ENCODE results near the gene NFXL1. TPM values are rescaled to one million over a fixed set of nuclear protein-coding genes. Genes with fewer than 3 reads are reported as not detected.

Gene NFXL1
- total and polyA plus RNA-seq, 10 of the 15 experiments (the other 5 are each of a cell fraction or from before 2014, with no cell fraction given): 8.1 to 16.5 (median 13.1) TPM

DNA sequence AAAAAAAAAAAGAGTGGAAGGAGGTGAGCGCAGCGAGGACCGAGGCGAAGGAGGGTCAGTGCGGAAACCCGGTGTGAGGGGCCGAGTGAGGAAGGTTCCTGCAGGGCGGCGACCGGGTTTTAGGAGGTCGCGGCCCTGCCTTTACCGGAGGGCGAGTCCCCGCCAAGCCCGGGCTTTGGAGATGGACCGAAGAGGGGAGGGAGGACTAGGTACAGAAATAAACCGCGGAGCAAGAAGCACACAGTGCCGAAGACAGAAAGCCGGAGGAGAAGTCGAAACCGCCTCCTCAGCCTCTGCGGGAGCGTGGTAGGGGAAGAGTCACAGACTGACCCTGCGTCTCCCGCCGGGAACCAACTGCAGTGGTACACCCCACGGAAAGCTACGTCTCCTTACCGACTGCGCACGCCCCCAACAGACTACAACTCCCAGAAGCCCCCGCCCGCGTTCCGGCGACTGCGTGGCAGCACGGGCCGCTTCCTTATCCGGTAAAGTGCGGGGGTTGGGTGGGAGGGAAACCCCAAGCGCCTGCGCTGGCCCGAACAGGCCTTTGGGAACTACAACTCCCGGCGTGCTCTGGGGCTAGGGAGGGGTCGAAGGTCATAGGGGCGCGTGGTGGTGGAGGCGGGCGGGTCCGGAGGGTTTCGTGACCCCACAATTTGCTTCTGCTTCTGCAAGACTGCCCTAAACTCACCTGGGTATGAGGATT is at the start of gene NFXL1 (continued):
- TF ChIP-seq, protein P1, sequence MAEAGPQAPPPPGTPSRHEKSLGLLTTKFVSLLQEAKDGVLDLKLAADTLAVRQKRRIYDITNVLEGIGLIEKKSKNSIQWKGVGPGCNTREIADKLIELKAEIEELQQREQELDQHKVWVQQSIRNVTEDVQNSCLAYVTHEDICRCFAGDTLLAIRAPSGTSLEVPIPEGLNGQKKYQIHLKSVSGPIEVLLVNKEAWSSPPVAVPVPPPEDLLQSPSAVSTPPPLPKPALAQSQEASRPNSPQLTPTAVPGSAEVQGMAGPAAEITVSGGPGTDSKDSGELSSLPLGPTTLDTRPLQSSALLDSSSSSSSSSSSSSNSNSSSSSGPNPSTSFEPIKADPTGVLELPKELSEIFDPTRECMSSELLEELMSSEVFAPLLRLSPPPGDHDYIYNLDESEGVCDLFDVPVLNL (IDR thresholded peaks at IDR 0.05; ENCODE audit: low read depth, low read length): no peak
- TF ChIP-seq PAX5 (IDR thresholded peaks at IDR 0.05; ENCODE audit: borderline replicate concordance, low read depth, low read length): no peak
- TF ChIP-seq, protein P2, sequence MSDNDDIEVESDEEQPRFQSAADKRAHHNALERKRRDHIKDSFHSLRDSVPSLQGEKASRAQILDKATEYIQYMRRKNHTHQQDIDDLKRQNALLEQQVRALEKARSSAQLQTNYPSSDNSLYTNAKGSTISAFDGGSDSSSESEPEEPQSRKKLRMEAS (IDR thresholded peaks at IDR 0.05; ENCODE audit: low read depth, low read length): peak; percentile 46; the same call in 1 of the 2 replicates
- no peak for TF ChIP-seq FOXK2 (IDR thresholded peaks at IDR 0.05)
- 0 out of 2 replicates have a peak, but pooled peaks have one; percentile 37 for TF ChIP-seq YY1 (IDR thresholded peaks at IDR 0.05; ENCODE audit: low read depth, low read length)
- TF ChIP-seq, protein P3, sequence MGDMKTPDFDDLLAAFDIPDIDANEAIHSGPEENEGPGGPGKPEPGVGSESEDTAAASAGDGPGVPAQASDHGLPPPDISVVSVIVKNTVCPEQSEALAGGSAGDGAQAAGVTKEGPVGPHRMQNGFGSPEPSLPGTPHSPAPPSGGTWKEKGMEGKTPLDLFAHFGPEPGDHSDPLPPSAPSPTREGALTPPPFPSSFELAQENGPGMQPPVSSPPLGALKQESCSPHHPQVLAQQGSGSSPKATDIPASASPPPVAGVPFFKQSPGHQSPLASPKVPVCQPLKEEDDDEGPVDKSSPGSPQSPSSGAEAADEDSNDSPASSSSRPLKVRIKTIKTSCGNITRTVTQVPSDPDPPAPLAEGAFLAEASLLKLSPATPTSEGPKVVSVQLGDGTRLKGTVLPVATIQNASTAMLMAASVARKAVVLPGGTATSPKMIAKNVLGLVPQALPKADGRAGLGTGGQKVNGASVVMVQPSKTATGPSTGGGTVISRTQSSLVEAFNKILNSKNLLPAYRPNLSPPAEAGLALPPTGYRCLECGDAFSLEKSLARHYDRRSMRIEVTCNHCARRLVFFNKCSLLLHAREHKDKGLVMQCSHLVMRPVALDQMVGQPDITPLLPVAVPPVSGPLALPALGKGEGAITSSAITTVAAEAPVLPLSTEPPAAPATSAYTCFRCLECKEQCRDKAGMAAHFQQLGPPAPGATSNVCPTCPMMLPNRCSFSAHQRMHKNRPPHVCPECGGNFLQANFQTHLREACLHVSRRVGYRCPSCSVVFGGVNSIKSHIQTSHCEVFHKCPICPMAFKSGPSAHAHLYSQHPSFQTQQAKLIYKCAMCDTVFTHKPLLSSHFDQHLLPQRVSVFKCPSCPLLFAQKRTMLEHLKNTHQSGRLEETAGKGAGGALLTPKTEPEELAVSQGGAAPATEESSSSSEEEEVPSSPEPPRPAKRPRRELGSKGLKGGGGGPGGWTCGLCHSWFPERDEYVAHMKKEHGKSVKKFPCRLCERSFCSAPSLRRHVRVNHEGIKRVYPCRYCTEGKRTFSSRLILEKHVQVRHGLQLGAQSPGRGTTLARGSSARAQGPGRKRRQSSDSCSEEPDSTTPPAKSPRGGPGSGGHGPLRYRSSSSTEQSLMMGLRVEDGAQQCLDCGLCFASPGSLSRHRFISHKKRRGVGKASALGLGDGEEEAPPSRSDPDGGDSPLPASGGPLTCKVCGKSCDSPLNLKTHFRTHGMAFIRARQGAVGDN (IDR thresholded peaks at IDR 0.05): peak; percentile 86
- no peak for TF ChIP-seq SP1 (IDR thresholded peaks at IDR 0.05; ENCODE audit: low read depth, low read length)
- peak; percentile 93 for TF ChIP-seq GABPA (IDR thresholded peaks at IDR 0.05; ENCODE audit: low read depth)
- TF ChIP-seq, protein P4, sequence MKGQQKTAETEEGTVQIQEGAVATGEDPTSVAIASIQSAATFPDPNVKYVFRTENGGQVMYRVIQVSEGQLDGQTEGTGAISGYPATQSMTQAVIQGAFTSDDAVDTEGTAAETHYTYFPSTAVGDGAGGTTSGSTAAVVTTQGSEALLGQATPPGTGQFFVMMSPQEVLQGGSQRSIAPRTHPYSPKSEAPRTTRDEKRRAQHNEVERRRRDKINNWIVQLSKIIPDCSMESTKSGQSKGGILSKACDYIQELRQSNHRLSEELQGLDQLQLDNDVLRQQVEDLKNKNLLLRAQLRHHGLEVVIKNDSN (IDR thresholded peaks at IDR 0.05; ENCODE audit: borderline replicate concordance, extremely low read length, insufficient read depth, low read depth, low read length): peak; percentile 59
- peak; percentile 90 for TF ChIP-seq NR2F1 (conservative IDR thresholded peaks at IDR 0.05)
- peak; percentile 56; the same call in 1 of the 2 replicates for TF ChIP-seq SMAD5 (IDR thresholded peaks at IDR 0.05; ENCODE audit: low read depth)
- TF ChIP-seq, protein P5, sequence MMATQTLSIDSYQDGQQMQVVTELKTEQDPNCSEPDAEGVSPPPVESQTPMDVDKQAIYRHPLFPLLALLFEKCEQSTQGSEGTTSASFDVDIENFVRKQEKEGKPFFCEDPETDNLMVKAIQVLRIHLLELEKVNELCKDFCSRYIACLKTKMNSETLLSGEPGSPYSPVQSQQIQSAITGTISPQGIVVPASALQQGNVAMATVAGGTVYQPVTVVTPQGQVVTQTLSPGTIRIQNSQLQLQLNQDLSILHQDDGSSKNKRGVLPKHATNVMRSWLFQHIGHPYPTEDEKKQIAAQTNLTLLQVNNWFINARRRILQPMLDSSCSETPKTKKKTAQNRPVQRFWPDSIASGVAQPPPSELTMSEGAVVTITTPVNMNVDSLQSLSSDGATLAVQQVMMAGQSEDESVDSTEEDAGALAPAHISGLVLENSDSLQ (IDR thresholded peaks at IDR 0.05): peak; percentile 35; the same call in 1 of the 2 replicates
- TF ChIP-seq CBFB (IDR thresholded peaks at IDR 0.05; ENCODE audit: low read depth): peak; percentile 65
- TF ChIP-seq, protein P6, sequence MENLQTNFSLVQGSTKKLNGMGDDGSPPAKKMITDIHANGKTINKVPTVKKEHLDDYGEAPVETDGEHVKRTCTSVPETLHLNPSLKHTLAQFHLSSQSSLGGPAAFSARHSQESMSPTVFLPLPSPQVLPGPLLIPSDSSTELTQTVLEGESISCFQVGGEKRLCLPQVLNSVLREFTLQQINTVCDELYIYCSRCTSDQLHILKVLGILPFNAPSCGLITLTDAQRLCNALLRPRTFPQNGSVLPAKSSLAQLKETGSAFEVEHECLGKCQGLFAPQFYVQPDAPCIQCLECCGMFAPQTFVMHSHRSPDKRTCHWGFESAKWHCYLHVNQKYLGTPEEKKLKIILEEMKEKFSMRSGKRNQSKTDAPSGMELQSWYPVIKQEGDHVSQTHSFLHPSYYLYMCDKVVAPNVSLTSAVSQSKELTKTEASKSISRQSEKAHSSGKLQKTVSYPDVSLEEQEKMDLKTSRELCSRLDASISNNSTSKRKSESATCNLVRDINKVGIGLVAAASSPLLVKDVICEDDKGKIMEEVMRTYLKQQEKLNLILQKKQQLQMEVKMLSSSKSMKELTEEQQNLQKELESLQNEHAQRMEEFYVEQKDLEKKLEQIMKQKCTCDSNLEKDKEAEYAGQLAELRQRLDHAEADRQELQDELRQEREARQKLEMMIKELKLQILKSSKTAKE (IDR thresholded peaks at IDR 0.05; ENCODE audit: low read depth, poor library complexity, severe bottlenecking): no peak
- peak; percentile 15 to 79 for TF ChIP-seq EGR1 (IDR thresholded peaks at IDR 0.05; ENCODE audit: borderline replicate concordance in 1 of 2, low read depth in 2 of 2, low read length in 2 of 2)
- peak; percentile 91 for TF ChIP-seq NR2C2 (IDR thresholded peaks at IDR 0.05; ENCODE audit: borderline replicate concordance, control insufficient read depth, insufficient read length, low read depth)
- no peak for TF ChIP-seq ZBED1 (IDR thresholded peaks at IDR 0.05; ENCODE audit: borderline replicate concordance)
- peak; percentile 95 for TF ChIP-seq MTA2 (IDR thresholded peaks at IDR 0.05; ENCODE audit: low read depth)
- TF ChIP-seq SIX5 (IDR thresholded peaks at IDR 0.05; ENCODE audit: low read depth, low read length, severe bottlenecking): peak; percentile 90
